Measurements from ENCODE around the gene TMEM108. TPM values are rescaled to one million over a fixed set of nuclear protein-coding genes. Genes with fewer than 3 reads are reported as not detected.

The TMEM108 gene
- total RNA-seq, 4 donors from 2014 or later = 1.1 to 3.2 TPM; not detected in 2

GRCh38 chr3:133296981-133297380 is 258.8 kb downstream of the TMEM108 start:
- no peak for TF ChIP-seq POLR2A (IDR thresholded peaks at IDR 0.05)
- TF ChIP-seq CTCF (IDR thresholded peaks at IDR 0.05) = no peak
- no peaks in the 10 kb centered on the region for H3K9me3 ChIP-seq
- H3K4me1 ChIP-seq = no peaks in the 10 kb centered on the region
- no peak overlapping the region for H3K27ac ChIP-seq
- no peak overlapping the region for H3K4me3 ChIP-seq
- H3K27me3 ChIP-seq = no peaks in the 10 kb centered on the region
- DNase-seq = no peak
- intact Hi-C loops (cut with DNase I; ENCODE audit: low total_unique reads) = no loop called here
- no peaks in the 10 kb centered on the region for H3K36me3 ChIP-seq

DNA sequence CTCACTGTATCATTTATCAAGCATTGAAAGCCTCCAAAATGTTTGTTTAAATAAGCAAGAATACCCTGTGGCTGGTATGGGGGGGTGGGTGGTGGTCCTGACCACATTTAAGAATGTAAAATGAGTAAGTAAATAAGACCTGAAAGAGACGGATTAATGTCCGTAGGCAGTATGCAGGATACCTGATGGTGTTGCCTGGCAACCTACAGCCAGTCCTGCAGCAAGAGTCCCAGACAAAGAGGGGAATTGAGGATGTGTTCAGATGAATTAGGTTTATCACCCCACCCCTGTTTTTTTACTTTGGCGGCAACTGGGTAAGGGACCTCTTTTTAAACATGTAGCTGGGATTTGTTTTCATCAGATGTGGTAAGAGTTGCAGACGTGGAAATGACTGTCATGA is 261.9 kb downstream of the TMEM108 start:
- no peak overlapping the region for H3K4me3 ChIP-seq
- intact Hi-C loops (cut with DNase I; ENCODE audit: low total_unique reads) = no loop called here
- H3K9me3 ChIP-seq = no peaks in the 10 kb centered on the region
- H3K36me3 ChIP-seq = no peaks in the 10 kb centered on the region
- no peaks in the 10 kb centered on the region for H3K4me1 ChIP-seq
- H3K27ac ChIP-seq = no peak overlapping the region
- TF ChIP-seq POLR2A (IDR thresholded peaks at IDR 0.05) = no peak
- TF ChIP-seq CTCF (IDR thresholded peaks at IDR 0.05) = no peak
- H3K27me3 ChIP-seq = no peaks in the 10 kb centered on the region
- DNase-seq = no peak

- H3K27ac ChIP-seq = no peak overlapping the region
- intact Hi-C loops (cut with DNase I; ENCODE audit: low total_unique reads) = no loop called here
- no peaks in the 10 kb centered on the region for H3K27me3 ChIP-seq
- no peak overlapping the region for H3K4me3 ChIP-seq
- no peaks in the 10 kb centered on the region for H3K9me3 ChIP-seq
- no peaks in the 10 kb centered on the region for H3K4me1 ChIP-seq
- no peaks in the 10 kb centered on the region for H3K36me3 ChIP-seq
- TF ChIP-seq CTCF (IDR thresholded peaks at IDR 0.05) = no peak
- no peak for TF ChIP-seq POLR2A (IDR thresholded peaks at IDR 0.05)
- DNase-seq = no peak
These were observed 263.0 kb downstream of the TMEM108 start for GRCh38 chr3:133301194-133301593.

DNA sequence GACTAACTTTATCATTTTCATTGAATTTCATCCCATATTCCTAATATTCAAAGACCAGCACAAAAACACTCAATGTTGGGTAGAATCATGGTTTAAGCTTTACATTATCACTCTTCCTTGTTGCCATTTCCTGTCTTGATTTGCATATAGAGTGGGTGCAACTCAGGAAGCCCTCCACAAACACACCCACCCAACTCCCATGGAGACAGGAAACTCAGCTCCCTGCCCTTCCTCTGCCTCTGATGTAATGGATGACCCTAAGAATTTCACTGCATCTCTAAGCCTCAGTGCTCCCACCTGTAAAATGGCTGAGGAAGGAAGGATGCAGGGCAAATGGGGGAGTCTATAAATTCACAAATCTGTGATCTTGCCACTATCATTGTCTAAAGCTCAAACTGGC is 263.5 kb downstream of the TMEM108 start:
- Histone ChIP-seq H3K27ac (no peak overlapping the region), H3K4me1 (no peaks in the 10 kb centered on the region), H3K4me3 (no peak overlapping the region), H3K36me3 (no peaks in the 10 kb centered on the region), H3K9me3 (no peaks in the 10 kb centered on the region), H3K27me3 (no peaks in the 10 kb centered on the region)
- DNase-seq = no peak
- TF ChIP-seq POLR2A (IDR thresholded peaks at IDR 0.05) = no peak
- TF ChIP-seq CTCF (IDR thresholded peaks at IDR 0.05) = no peak
- intact Hi-C loops (cut with DNase I; ENCODE audit: low total_unique reads) = no loop called here

- intact Hi-C loops (cut with DNase I; ENCODE audit: low total_unique reads) = no loop called here
- Histone ChIP-seq H3K4me1 (no peaks in the 10 kb centered on the region), H3K36me3 (no peaks in the 10 kb centered on the region), H3K9me3 (no peaks in the 10 kb centered on the region), H3K27me3 (no peaks in the 10 kb centered on the region), H3K4me3 (no peak overlapping the region), H3K27ac (no peak overlapping the region)
- TF ChIP-seq CTCF (IDR thresholded peaks at IDR 0.05) = no peak
- no peak for TF ChIP-seq POLR2A (IDR thresholded peaks at IDR 0.05)
- no peak for DNase-seq
These were observed 265.2 kb downstream of the TMEM108 start for GRCh38 chr3:133303430-133303829.
